PC-9 (cell line): Measurements from ENCODE around the gene ABTB2.

Experiments used
- EZH2 ChIP-seq: fragments of 200-600 bp; sonication (generic); IDR thresholded peaks from 2 replicates; pipeline ENCODE4 v1.8.0; 2017; ENCODE audit warnings: antibody characterized with exemption, low read depth
- TF ChIP-seq, protein P1 (sequence below): fragments of 200-600 bp; sonication (generic); conservative IDR thresholded peaks from 2 replicates; pipeline ENCODE4 v1.6.1; 2017; ENCODE audit warnings: mixed run types, antibody characterized with exemption, mild to moderate bottlenecking, moderate library complexity

- TF ChIP-seq, protein P1, sequence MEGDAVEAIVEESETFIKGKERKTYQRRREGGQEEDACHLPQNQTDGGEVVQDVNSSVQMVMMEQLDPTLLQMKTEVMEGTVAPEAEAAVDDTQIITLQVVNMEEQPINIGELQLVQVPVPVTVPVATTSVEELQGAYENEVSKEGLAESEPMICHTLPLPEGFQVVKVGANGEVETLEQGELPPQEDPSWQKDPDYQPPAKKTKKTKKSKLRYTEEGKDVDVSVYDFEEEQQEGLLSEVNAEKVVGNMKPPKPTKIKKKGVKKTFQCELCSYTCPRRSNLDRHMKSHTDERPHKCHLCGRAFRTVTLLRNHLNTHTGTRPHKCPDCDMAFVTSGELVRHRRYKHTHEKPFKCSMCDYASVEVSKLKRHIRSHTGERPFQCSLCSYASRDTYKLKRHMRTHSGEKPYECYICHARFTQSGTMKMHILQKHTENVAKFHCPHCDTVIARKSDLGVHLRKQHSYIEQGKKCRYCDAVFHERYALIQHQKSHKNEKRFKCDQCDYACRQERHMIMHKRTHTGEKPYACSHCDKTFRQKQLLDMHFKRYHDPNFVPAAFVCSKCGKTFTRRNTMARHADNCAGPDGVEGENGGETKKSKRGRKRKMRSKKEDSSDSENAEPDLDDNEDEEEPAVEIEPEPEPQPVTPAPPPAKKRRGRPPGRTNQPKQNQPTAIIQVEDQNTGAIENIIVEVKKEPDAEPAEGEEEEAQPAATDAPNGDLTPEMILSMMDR, result no peak
- no peak for TF ChIP-seq EZH2
These were observed 251.8 kb downstream of the ABTB2 start for GRCh38 chr11:34105957-34106504.
